IMR-90 (cell line): ENCODE results near the gene ROBO1. TPM values are rescaled to one million over a fixed set of nuclear protein-coding genes. Genes with fewer than 3 reads are reported as not detected.

ENCODE experiments used
- ATAC-seq: fragments of 200-7000 bp; cut with Tn5 transposase; 2 replicates; pipeline ENCODE4 v1.9.1; 2020; ENCODE audit warnings: low read depth, mild to moderate bottlenecking, moderate library complexity
- BruUV-seq: library from RNA; stranded (reverse); fragments of 400-500 nt; replicated peaks from 2 replicates; lab custom pipeline; 2021; lab: Mats Ljungman, UMichigan
- CTCF ChIA-PET: fragments of 300-600 bp; formaldehyde crosslinking; extraction: SDS; loops from one replicate; lab custom pipeline; 2021; ENCODE audit warnings: antibody characterized with exemption; lab: Yijun Ruan, JAX
- POLR2A ChIA-PET: fragments of 300-600 bp; sonication (Branson Sonifier 250); formaldehyde crosslinking; loops from one replicate; lab custom pipeline; 2022; ENCODE audit warnings: antibody characterized with exemption; ENCODE audit not compliant: unreplicated experiment; lab: Charles Lee
- DNase-seq: peaks from one replicate; pipeline ENCODE4 v3.0.0; 2013
- H2AFZ ChIP-seq: replicated peaks from 2 replicates; pipeline ENCODE3; 2013; ENCODE audit warnings: low read length, mild to moderate bottlenecking; ENCODE audit not compliant: poor library complexity
- H2AK5ac ChIP-seq: 2 replicates; pipeline ENCODE4 v1.6.1; 2013; ENCODE audit warnings: low read depth, low read length, inconsistent platforms
- H2AK9ac ChIP-seq: replicated peaks from 2 replicates; pipeline ENCODE3; 2013; ENCODE audit warnings: mild to moderate bottlenecking, low read depth, low read length, moderate library complexity; ENCODE audit not compliant: poor library complexity
- H2BK120ac ChIP-seq: 2 replicates; pipeline ENCODE4 v1.6.1; 2013; ENCODE audit warnings: low read depth, low read length, inconsistent platforms
- H2BK15ac ChIP-seq: 3 replicates; pipeline ENCODE4 v1.6.1; 2013; ENCODE audit warnings: low read depth, low read length, inconsistent platforms
- H2BK20ac ChIP-seq: 2 replicates; pipeline ENCODE4 v1.6.1; 2013; ENCODE audit warnings: low read depth, mild to moderate bottlenecking, inconsistent platforms, low read length, moderate library complexity
- H2BK5ac ChIP-seq: 2 replicates; pipeline ENCODE4 v1.6.1; 2013; ENCODE audit warnings: mild to moderate bottlenecking, low read depth, low read length, inconsistent platforms; ENCODE audit not compliant: poor library complexity, severe bottlenecking
- H3K14ac ChIP-seq: replicated peaks from 2 replicates; pipeline ENCODE4 v1.6.1; 2013; ENCODE audit warnings: low read depth, low read length, inconsistent platforms
- H3K18ac ChIP-seq: 2 replicates; pipeline ENCODE4 v1.6.1; 2013; ENCODE audit warnings: low read depth, low read length, control low read depth
- H3K23ac ChIP-seq: 2 replicates; pipeline ENCODE4 v1.6.1; 2013; ENCODE audit warnings: low read depth, low read length, inconsistent platforms
- H3K27ac ChIP-seq: 2 replicates; pipeline ENCODE4 v1.5.1; 2013; ENCODE audit warnings: mild to moderate bottlenecking, control low read depth, low read length; ENCODE audit not compliant: insufficient read depth
- H3K27me3 ChIP-seq: 2 replicates; pipeline ENCODE4 v1.6.1; 2013; ENCODE audit warnings: low read length; ENCODE audit not compliant: control insufficient read depth, insufficient read depth
- H3K36me3 ChIP-seq: 2 replicates; pipeline ENCODE4 v1.6.1; 2013; ENCODE audit warnings: low read length, mixed read lengths; ENCODE audit not compliant: control insufficient read depth, insufficient read depth
- H3K4ac ChIP-seq: 2 replicates; pipeline ENCODE4 v1.6.1; 2013; ENCODE audit warnings: low read depth, low read length, inconsistent platforms
- H3K4me1 ChIP-seq: 2 replicates; pipeline ENCODE4 v1.6.1; 2013; ENCODE audit warnings: low read length, mixed read lengths; ENCODE audit not compliant: control insufficient read depth, insufficient read depth
- H3K4me2 ChIP-seq: 2 replicates; pipeline ENCODE4 v1.6.1; 2013; ENCODE audit warnings: low read depth, mild to moderate bottlenecking, control low read depth, low read length, moderate library complexity
- H3K4me3 ChIP-seq: 2 replicates; pipeline ENCODE4 v1.5.1; 2013; ENCODE audit warnings: low read depth, mild to moderate bottlenecking, control low read depth, low read length, moderate library complexity; ENCODE audit not compliant: insufficient read depth
- H3K56ac ChIP-seq: 2 replicates; pipeline ENCODE4 v1.6.1; 2013; ENCODE audit warnings: low read length, inconsistent platforms; ENCODE audit not compliant: insufficient read depth; ENCODE audit errors: extremely low read depth
- H3K79me1 ChIP-seq, 2 experiments: 2 replicates each; pipeline ENCODE4 v1.6.1; 2013; ENCODE audit warnings: low read length in 2 of 2, inconsistent platforms in 1 of 2, low read depth in 1 of 2
- H3K9ac ChIP-seq: 2 replicates; pipeline ENCODE4 v1.6.1; 2013; ENCODE audit warnings: low read depth, low read length, control low read depth
- H3K9me1 ChIP-seq: 2 replicates; pipeline ENCODE4 v1.6.1; 2013; ENCODE audit warnings: low read length, inconsistent platforms; ENCODE audit not compliant: insufficient read depth
- H3K9me3 ChIP-seq: 2 replicates; pipeline ENCODE4 v1.6.1; 2013; ENCODE audit warnings: low read length; ENCODE audit not compliant: control insufficient read depth, insufficient read depth
- H4K20me1 ChIP-seq: 2 replicates; pipeline ENCODE4 v1.6.1; 2013; ENCODE audit warnings: low read length, inconsistent platforms; ENCODE audit not compliant: insufficient read depth
- H4K5ac ChIP-seq: 2 replicates; pipeline ENCODE4 v1.6.1; 2013; ENCODE audit warnings: mild to moderate bottlenecking, low read depth, low read length, control low read depth
- H4K8ac ChIP-seq, 2 experiments: 2 replicates each; pipeline ENCODE4 v1.6.1; 2013; ENCODE audit warnings: low read depth in 2 of 2, low read length in 2 of 2, control low read depth in 1 of 2, inconsistent platforms in 1 of 2
- H4K91ac ChIP-seq: 2 replicates; pipeline ENCODE4 v1.6.1; 2013; ENCODE audit warnings: low read depth, low read length, inconsistent platforms; ENCODE audit not compliant: insufficient read depth
- BHLHE40 ChIP-seq: fragments of 150-350 bp; IDR thresholded peaks from 2 replicates; pipeline ENCODE4 v1.6.1; 2016; ENCODE audit warnings: mild to moderate bottlenecking, low read depth, low read length
- CEBPB ChIP-seq: IDR thresholded peaks from 2 replicates; pipeline ENCODE4 v1.6.1; 2012; ENCODE audit warnings: low read depth, low read length, improper control_type of control experiment
- CHD1 ChIP-seq: IDR thresholded peaks from 2 replicates; pipeline ENCODE4 v1.6.1; 2012; ENCODE audit warnings: low read depth, low read length, improper control_type of control experiment
- CTCF ChIP-seq: conservative IDR thresholded peaks from 2 replicates; pipeline ENCODE4 v1.5.1; 2012; ENCODE audit warnings: mild to moderate bottlenecking, low read depth, low read length, improper control_type of control experiment
- FOS ChIP-seq: fragments of 150-350 bp; IDR thresholded peaks from 2 replicates; pipeline ENCODE4 v1.6.1; 2016; ENCODE audit warnings: low read depth, low read length
- MAFK ChIP-seq: IDR thresholded peaks from 2 replicates; pipeline ENCODE4 v1.6.1; 2012; ENCODE audit warnings: low read depth, low read length, improper control_type of control experiment
- MXI1 ChIP-seq: IDR thresholded peaks from 2 replicates; pipeline ENCODE4 v1.6.1; 2012; ENCODE audit warnings: low read depth, mild to moderate bottlenecking, low read length, moderate library complexity, borderline replicate concordance
- NFE2L2 ChIP-seq: fragments of 150-350 bp; IDR thresholded peaks from 2 replicates; pipeline ENCODE4 v1.6.1; 2016; ENCODE audit warnings: low read depth, mild to moderate bottlenecking, low read length
- POLR2A ChIP-seq: IDR thresholded peaks from 2 replicates; pipeline ENCODE4 v1.6.1; 2012; ENCODE audit warnings: mild to moderate bottlenecking, low read depth, low read length
- RAD21 ChIP-seq: IDR thresholded peaks from 2 replicates; pipeline ENCODE4 v1.6.1; 2012; ENCODE audit warnings: low read length, improper control_type of control experiment
- SMC3 ChIP-seq: fragments of 150-350 bp; IDR thresholded peaks from 2 replicates; pipeline ENCODE4 v1.6.1; 2016; ENCODE audit warnings: low read depth, mild to moderate bottlenecking, antibody characterized with exemption, low read length, moderate library complexity
- WGBS, 2 experiments: methylation state at CpG; one replicate each; pipeline versions ENCODE4 v1.1.5 to v1.1.7; 2013; ENCODE audit warnings: missing lambda C conversion rate in 2 of 2; ENCODE audit not compliant: insufficient read length in 1 of 2; ENCODE audit errors: extremely low coverage in 2 of 2; 5-methylcytosine and 5-hydroxymethylcytosine counted together
- dilution Hi-C: fragments of 300-500 bp; cut with HindIII; formaldehyde crosslinking; loops from one replicate; pipeline ENCODE4 v1.14.3; 2018; ENCODE audit warnings: low sequenced_read_pairs; ENCODE audit not compliant: unreplicated experiment
- in situ Hi-C: fragments of 300-500 bp; cut with MboI; formaldehyde crosslinking; loops from 3 replicates; pipeline ENCODE4 v1.14.3; 2019; ENCODE audit warnings: low sequenced_read_pairs, inconsistent platforms, mixed read lengths
- intact Hi-C: fragments of 100-400 bp; cut with micrococcal nuclease; formaldehyde crosslinking; loops from 2 replicates; pipeline ENCODE4 v1.10.0; 2022
- polyA plus RNA-seq, 3 experiments: library from polyadenylated mRNA; depleted of rRNA; stranded (reverse); fragments of >200 nt; gene quantifications; 2 replicates each; pipeline ENCODE4 v1.2.3, GENCODE V29; 2012; ENCODE audit warnings: low replicate concordance in 1 of 3
- total RNA-seq: library from RNA; depleted of rRNA; stranded (reverse); fragments of >200 nt; gene quantifications from 2 replicates; pipeline ENCODE4 v1.2.3, GENCODE V29; 2012
- TF ChIP-seq, protein P1 (sequence below): fragments of 150-350 bp; IDR thresholded peaks from 2 replicates; pipeline ENCODE4 v1.6.1; 2016; ENCODE audit warnings: low read depth, mild to moderate bottlenecking, low read length, moderate library complexity, borderline replicate concordance
- TF ChIP-seq, protein P2 (sequence below): fragments of 150-350 bp; IDR thresholded peaks from 2 replicates; pipeline ENCODE4 v1.6.1; 2017; ENCODE audit warnings: mild to moderate bottlenecking, antibody characterized with exemption, low read length, low read depth

Gene ROBO1
- total and polyA plus RNA-seq, 2 of the 4 experiments (the other 2 are of a cell fraction): 24.1 to 53.9 TPM

GRCh38 chr3:79729096-79729495, 38.7 kb downstream of the ROBO1 start:
- H2AK9ac ChIP-seq: no peak overlapping the region
- DNase-seq: no peak
- no TSS peak for BruUV-seq
- no peak overlapping the region for H4K8ac ChIP-seq
- no peak overlapping the region for H2AFZ ChIP-seq
- no peak overlapping the region for H3K27ac ChIP-seq
- no peaks in the 10 kb centered on the region for H3K79me1 ChIP-seq
- no peaks in the 10 kb centered on the region for H3K9me1 ChIP-seq
- H3K36me3 ChIP-seq: no peaks in the 10 kb centered on the region
- no peak overlapping the region for H2BK120ac ChIP-seq
- in situ Hi-C loops (no loop called here), intact Hi-C loops (no loop called here), dilution Hi-C loops (no loop called here)
- H3K4me3 ChIP-seq: no peak overlapping the region
- no peak overlapping the region for H3K14ac ChIP-seq
- H3K27me3 ChIP-seq: no peaks in the 10 kb centered on the region
- no peak overlapping the region for H2BK5ac ChIP-seq
- no peaks in the 10 kb centered on the region for H3K4me1 ChIP-seq
- H3K4ac ChIP-seq: no peak overlapping the region
- no peak overlapping the region for H4K5ac ChIP-seq
- H3K9ac ChIP-seq: no peak overlapping the region
- WGBS, 2 experiments: no CpG with 5 or more reads among the region's 2 CpGs
- TF ChIP-seq POLR2A (no peak), CEBPB (no peak), MAFK (no peak), RAD21 (no peak), FOS (no peak), NFE2L2 (no peak), BHLHE40 (no peak), CHD1 (no peak), SMC3 (no peak), CTCF (no peak), MXI1 (no peak)
- TF ChIP-seq, protein P1, sequence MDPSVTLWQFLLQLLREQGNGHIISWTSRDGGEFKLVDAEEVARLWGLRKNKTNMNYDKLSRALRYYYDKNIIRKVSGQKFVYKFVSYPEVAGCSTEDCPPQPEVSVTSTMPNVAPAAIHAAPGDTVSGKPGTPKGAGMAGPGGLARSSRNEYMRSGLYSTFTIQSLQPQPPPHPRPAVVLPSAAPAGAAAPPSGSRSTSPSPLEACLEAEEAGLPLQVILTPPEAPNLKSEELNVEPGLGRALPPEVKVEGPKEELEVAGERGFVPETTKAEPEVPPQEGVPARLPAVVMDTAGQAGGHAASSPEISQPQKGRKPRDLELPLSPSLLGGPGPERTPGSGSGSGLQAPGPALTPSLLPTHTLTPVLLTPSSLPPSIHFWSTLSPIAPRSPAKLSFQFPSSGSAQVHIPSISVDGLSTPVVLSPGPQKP: no peak
- TF ChIP-seq, protein P2, sequence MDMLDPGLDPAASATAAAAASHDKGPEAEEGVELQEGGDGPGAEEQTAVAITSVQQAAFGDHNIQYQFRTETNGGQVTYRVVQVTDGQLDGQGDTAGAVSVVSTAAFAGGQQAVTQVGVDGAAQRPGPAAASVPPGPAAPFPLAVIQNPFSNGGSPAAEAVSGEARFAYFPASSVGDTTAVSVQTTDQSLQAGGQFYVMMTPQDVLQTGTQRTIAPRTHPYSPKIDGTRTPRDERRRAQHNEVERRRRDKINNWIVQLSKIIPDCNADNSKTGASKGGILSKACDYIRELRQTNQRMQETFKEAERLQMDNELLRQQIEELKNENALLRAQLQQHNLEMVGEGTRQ: no peak
- no peak overlapping the region for H3K18ac ChIP-seq
- H4K20me1 ChIP-seq: no peaks in the 10 kb centered on the region
- H2BK15ac ChIP-seq: no peak overlapping the region
- H3K4me2 ChIP-seq: no peak overlapping the region
- H2BK20ac ChIP-seq: no peak overlapping the region
- CTCF ChIA-PET: no interaction called here
- H3K9me3 ChIP-seq: no peaks in the 10 kb centered on the region; the same call in 1 of the 2 replicates
- no peak for ATAC-seq
- no peak overlapping the region for H2AK5ac ChIP-seq
- no peak overlapping the region for H3K56ac ChIP-seq
- POLR2A ChIA-PET: no interaction called here
- no peak overlapping the region for H3K23ac ChIP-seq
- H4K91ac ChIP-seq: no peak overlapping the region
